Measurements from ENCODE around the gene FGFR2.

- no peak for TF ChIP-seq CTCF (IDR thresholded peaks at IDR 0.05)
- TF ChIP-seq USF2 (IDR thresholded peaks at IDR 0.05; ENCODE audit: borderline replicate concordance, low read depth, low read length), result no peak
- no peak for TF ChIP-seq EZH2phosphoT487 (IDR thresholded peaks at IDR 0.05; ENCODE audit: borderline replicate concordance, low read depth)
- TF ChIP-seq POLR2AphosphoS5 (IDR thresholded peaks at IDR 0.05; ENCODE audit: low read depth, low read length), result no peak
Observed at GRCh38 chr10:121589553-121589952, 8.7 kb downstream of the FGFR2 start.

Data from SK-N-SH (cell line).